ENCODE measurements around the gene UTRN. TPM values are rescaled to one million over a fixed set of nuclear protein-coding genes. Genes with fewer than 3 reads are reported as not detected.

UTRN gene
- polyA plus RNA-seq, 1 donor (not counting 4 experiments of a cell fraction or from before 2014, with no cell fraction given) = 23.7 TPM

DNA sequence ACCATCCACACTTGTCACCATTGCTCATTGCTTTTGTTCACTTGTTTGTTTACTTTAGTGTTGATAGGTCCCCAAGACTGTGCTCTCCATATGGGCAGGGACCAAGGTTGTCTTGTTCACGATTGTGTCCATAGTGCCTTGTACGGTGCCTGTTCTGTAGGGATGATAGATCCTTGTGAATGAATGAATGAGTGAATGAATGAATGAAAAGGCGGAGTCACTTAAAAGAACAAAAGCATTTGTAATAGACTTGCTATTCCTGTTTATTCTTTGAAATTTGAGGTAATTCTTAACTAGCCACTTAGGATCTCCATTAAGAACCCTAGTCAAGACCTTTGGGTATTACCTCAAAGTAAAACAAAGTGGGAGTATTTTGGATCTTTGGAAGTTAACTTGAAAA, 47.0 kb downstream of the UTRN start:
- H3K9me3 ChIP-seq (ENCODE audit: control insufficient read depth, low read depth, low read length) = no peaks in the 10 kb centered on the region
- no peak overlapping the region for H3K9ac ChIP-seq (ENCODE audit: control insufficient read depth, extremely low read depth, insufficient read depth, low read length)
- no peaks in the 10 kb centered on the region for H3K36me3 ChIP-seq (ENCODE audit: control insufficient read depth in 2 of 2, extremely low read depth in 1 of 2, insufficient read depth in 2 of 2, low read length in 2 of 2)
- dilution Hi-C loops (cut with MboI; ENCODE audit: extremely low pct_ligation_motif_present, low sequenced_read_pairs) = no loop called here
- H3K79me2 ChIP-seq (ENCODE audit: control insufficient read depth, insufficient read depth, low read length) = peaks cover 2% of the 10 kb centered on the region
- H3K4me3 ChIP-seq (ENCODE audit: control insufficient read depth in 2 of 3, extremely low read depth in 1 of 3, insufficient read depth in 2 of 3, low read depth in 1 of 3, low read length in 3 of 3) = no peak overlapping the region
- no peaks in the 10 kb centered on the region for H4K20me1 ChIP-seq (ENCODE audit: control insufficient read depth, extremely low read depth, insufficient read depth, low read length)
- H3K9me1 ChIP-seq (ENCODE audit: control insufficient read depth, extremely low read depth, insufficient read depth, low read length) = peaks cover 3% of the 10 kb centered on the region
- FAIRE-seq (no peak), DNase-seq (ENCODE audit: low read depth, low spot score) (no peak)
- no peaks in the 10 kb centered on the region for H3K27me3 ChIP-seq (ENCODE audit: control insufficient read depth, extremely low read depth, insufficient read depth, low read length)
- no peak overlapping the region for H3K27ac ChIP-seq (ENCODE audit: control insufficient read depth, insufficient read depth, low read length)
- H3K4me1 ChIP-seq (ENCODE audit: control insufficient read depth, extremely low read depth, insufficient read depth, low read length) = peaks cover 43% of the 10 kb centered on the region
- no peak for TF ChIP-seq EZH2 (IDR thresholded peaks at IDR 0.05; ENCODE audit: low read length)
- TF ChIP-seq, protein P1, sequence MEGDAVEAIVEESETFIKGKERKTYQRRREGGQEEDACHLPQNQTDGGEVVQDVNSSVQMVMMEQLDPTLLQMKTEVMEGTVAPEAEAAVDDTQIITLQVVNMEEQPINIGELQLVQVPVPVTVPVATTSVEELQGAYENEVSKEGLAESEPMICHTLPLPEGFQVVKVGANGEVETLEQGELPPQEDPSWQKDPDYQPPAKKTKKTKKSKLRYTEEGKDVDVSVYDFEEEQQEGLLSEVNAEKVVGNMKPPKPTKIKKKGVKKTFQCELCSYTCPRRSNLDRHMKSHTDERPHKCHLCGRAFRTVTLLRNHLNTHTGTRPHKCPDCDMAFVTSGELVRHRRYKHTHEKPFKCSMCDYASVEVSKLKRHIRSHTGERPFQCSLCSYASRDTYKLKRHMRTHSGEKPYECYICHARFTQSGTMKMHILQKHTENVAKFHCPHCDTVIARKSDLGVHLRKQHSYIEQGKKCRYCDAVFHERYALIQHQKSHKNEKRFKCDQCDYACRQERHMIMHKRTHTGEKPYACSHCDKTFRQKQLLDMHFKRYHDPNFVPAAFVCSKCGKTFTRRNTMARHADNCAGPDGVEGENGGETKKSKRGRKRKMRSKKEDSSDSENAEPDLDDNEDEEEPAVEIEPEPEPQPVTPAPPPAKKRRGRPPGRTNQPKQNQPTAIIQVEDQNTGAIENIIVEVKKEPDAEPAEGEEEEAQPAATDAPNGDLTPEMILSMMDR (optimal IDR thresholded peaks at IDR 0.05 in 1 of 3, IDR thresholded peaks at IDR 0.05 in 1 of 3, conservative IDR thresholded peaks at IDR 0.05 in 1 of 3; ENCODE audit: extremely low read depth in 1 of 3, insufficient read depth in 2 of 3, low read length in 3 of 3) = no peak
- no peak overlapping the region for H3K4me2 ChIP-seq (ENCODE audit: control insufficient read depth, extremely low read depth, insufficient read depth, low read depth, low read length)
- H2AFZ ChIP-seq (ENCODE audit: control insufficient read depth, low read length) = no peak overlapping the region

DNA sequence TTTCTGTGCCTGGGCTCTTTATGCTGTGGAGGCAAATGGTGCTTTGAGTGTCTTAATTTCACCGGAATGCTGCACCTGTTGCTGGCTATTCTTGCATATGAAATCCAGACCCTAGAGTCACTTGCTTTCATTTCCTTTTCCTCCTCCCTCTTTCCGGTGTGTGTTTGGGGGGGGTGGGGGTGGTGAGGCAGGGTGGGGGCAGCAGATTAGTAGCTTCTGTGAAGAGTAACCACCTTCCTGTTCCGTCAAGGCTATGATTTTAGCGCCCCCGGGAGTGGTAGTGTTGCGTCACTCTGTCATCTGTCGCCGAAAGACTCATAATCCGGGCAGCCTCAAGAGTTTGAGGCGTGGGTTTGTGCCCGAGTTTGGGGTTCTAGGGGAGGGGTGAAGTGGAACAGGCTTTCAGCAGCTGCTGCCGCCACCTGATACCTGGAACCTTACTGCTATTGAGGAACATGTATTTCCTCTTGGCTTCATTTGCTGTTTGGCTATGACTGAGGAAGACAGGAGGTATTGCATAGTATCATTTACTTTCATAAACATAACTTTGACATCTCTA, 49.1 kb downstream of the UTRN start:
- Histone ChIP-seq H3K27ac (ENCODE audit: control insufficient read depth, insufficient read depth, low read length) (no peak overlapping the region), H3K4me3 (ENCODE audit: control insufficient read depth in 2 of 3, extremely low read depth in 1 of 3, insufficient read depth in 2 of 3, low read depth in 1 of 3, low read length in 3 of 3) (no peak overlapping the region), H3K9ac (ENCODE audit: control insufficient read depth, extremely low read depth, insufficient read depth, low read length) (no peak overlapping the region), H3K9me1 (ENCODE audit: control insufficient read depth, extremely low read depth, insufficient read depth, low read length) (no peaks in the 10 kb centered on the region), H3K27me3 (ENCODE audit: control insufficient read depth, extremely low read depth, insufficient read depth, low read length) (no peaks in the 10 kb centered on the region), H4K20me1 (ENCODE audit: control insufficient read depth, extremely low read depth, insufficient read depth, low read length) (no peaks in the 10 kb centered on the region), H3K36me3 (ENCODE audit: control insufficient read depth in 2 of 2, extremely low read depth in 1 of 2, insufficient read depth in 2 of 2, low read length in 2 of 2) (no peaks in the 10 kb centered on the region), H3K4me2 (ENCODE audit: control insufficient read depth, extremely low read depth, insufficient read depth, low read depth, low read length) (peak overlapping the region; percentile 18), H3K79me2 (ENCODE audit: control insufficient read depth, insufficient read depth, low read length) (peaks cover 2% of the 10 kb centered on the region), H2AFZ (ENCODE audit: control insufficient read depth, low read length) (no peak overlapping the region), H3K9me3 (ENCODE audit: control insufficient read depth, low read depth, low read length) (no peaks in the 10 kb centered on the region), H3K4me1 (ENCODE audit: control insufficient read depth, extremely low read depth, insufficient read depth, low read length) (peaks cover 38% of the 10 kb centered on the region)
- no peak for FAIRE-seq
- DNase-seq (ENCODE audit: low read depth, low spot score) = no peak
- TF ChIP-seq, protein P1 (optimal IDR thresholded peaks at IDR 0.05 in 1 of 3, IDR thresholded peaks at IDR 0.05 in 1 of 3, conservative IDR thresholded peaks at IDR 0.05 in 1 of 3; ENCODE audit: extremely low read depth in 1 of 3, insufficient read depth in 2 of 3, low read length in 3 of 3) = no peak
- no peak for TF ChIP-seq EZH2 (IDR thresholded peaks at IDR 0.05; ENCODE audit: low read length)
- dilution Hi-C loops (cut with MboI; ENCODE audit: extremely low pct_ligation_motif_present, low sequenced_read_pairs) = no loop called here

Other genes with a start within 250 kb of the UTRN start
- gene SF3B5, start 189.8 kb upstream of the UTRN start, polyA plus RNA-seq = 199 to 345 TPM (median 226 TPM) in 3 replicates
- gene STX11, start 134.8 kb upstream of the UTRN start, polyA plus RNA-seq = 0.19 to 0.28 TPM (median 0.26 TPM) in 3 replicates